Measurements from ENCODE around the gene PYGL. TPM values are rescaled to one million over a fixed set of nuclear protein-coding genes. Genes with fewer than 3 reads are reported as not detected.

PYGL gene
- total RNA-seq, 1 experiment from 2014 or later: 101 TPM

GRCh38 chr14:50875359-50876070, 68.8 kb downstream of the PYGL start:
- DNase-seq (ENCODE audit: low read depth): peak; percentile 61

- DNase-seq (ENCODE audit: low read depth): no peak
Measured at GRCh38 chr14:50874757-50875156, 69.5 kb downstream of the PYGL start.

GRCh38 chr14:50871914-50872732, 72.2 kb downstream of the PYGL start, which contains the start of gene ABHD12B:
Gene ABHD12B (plus strand): TSS chr14:50872053. CDS start chr14:50872175, 122 bp downstream.
- no peak for DNase-seq (ENCODE audit: low read depth)

- DNase-seq (ENCODE audit: low read depth): no peak
Measured at GRCh38 chr14:50871228-50871627, 73.1 kb downstream of the PYGL start.

- no peak for DNase-seq (ENCODE audit: low read depth)
Measured at GRCh38 chr14:50865391-50866076, 78.7 kb downstream of the PYGL start.

GRCh38 chr14:50864946-50865345, 79.3 kb downstream of the PYGL start:
- DNase-seq (ENCODE audit: low read depth): no peak

GRCh38 chr14:50864237-50864636, 80.0 kb downstream of the PYGL start:
- no peak for DNase-seq (ENCODE audit: low read depth)

GRCh38 chr14:50862036-50862570, 82.2 kb downstream of the PYGL start:
- DNase-seq (ENCODE audit: low read depth): no peak

- peak; percentile 82 for DNase-seq (ENCODE audit: low read depth)
Measured at GRCh38 chr14:50860478-50861086, 83.7 kb downstream of the PYGL start.

GRCh38 chr14:50859296-50859624, 85.0 kb downstream of the PYGL start:
- DNase-seq (ENCODE audit: low read depth): no peak

GRCh38 chr14:50856660-50857059, 87.6 kb downstream of the PYGL start:
- no peak for DNase-seq (ENCODE audit: low read depth)

- DNase-seq (ENCODE audit: low read depth): peak; percentile 8
Measured at GRCh38 chr14:50855558-50855957, 88.7 kb downstream of the PYGL start.

Other genes with a start within 250 kb of the PYGL start
- 34.6 and 40.0 TPM in 2 replicates for gene NIN, start 113.3 kb downstream of the PYGL start, total RNA-seq (2014; rRNA removed)
- gene ABHD12B, start 72.4 kb downstream of the PYGL start, total RNA-seq (2014; rRNA removed): not detected in 2 replicates
- 4.4 and 10.3 TPM in 2 replicates for gene TRIM9, start 150.6 kb upstream of the PYGL start, total RNA-seq (2014; rRNA removed)

Data from LHCN-M2 (cell line).